NT2/D1 (cell line): Measurements from ENCODE around the gene RSRC1.
"Not testable (repeated sequence)": the region's sequence is repeated elsewhere in the genome, so short reads cannot be mapped to it uniquely, and the experiment has no call there.

Source experiments
- SUZ12 ChIP-seq: IDR thresholded peaks from 2 replicates; pipeline ENCODE4 v1.6.1; 2011; ENCODE audit not compliant: insufficient read length, insufficient read depth; ENCODE audit errors: extremely low read depth
- YY1 ChIP-seq: IDR thresholded peaks from 2 replicates; pipeline ENCODE4 v1.6.1; 2011; ENCODE audit not compliant: insufficient read length, insufficient read depth
- ZNF274 ChIP-seq: IDR thresholded peaks from 2 replicates; pipeline ENCODE4 v1.6.1; 2011; ENCODE audit warnings: mild to moderate bottlenecking, low read depth, low read length

- not testable (repeated sequence) for TF ChIP-seq ZNF274, YY1, SUZ12
These were observed 119.1 kb downstream of the RSRC1 start for GRCh38 chr3:158228942-158229341.
